ENCODE data around the gene ARID3C. TPM values are rescaled to one million over a fixed set of nuclear protein-coding genes. Genes with fewer than 3 reads are reported as not detected.

The ARID3C gene
- total RNA-seq, 2 experiments from 2014 or later, result 0.38 to 1.9 TPM

DNA sequence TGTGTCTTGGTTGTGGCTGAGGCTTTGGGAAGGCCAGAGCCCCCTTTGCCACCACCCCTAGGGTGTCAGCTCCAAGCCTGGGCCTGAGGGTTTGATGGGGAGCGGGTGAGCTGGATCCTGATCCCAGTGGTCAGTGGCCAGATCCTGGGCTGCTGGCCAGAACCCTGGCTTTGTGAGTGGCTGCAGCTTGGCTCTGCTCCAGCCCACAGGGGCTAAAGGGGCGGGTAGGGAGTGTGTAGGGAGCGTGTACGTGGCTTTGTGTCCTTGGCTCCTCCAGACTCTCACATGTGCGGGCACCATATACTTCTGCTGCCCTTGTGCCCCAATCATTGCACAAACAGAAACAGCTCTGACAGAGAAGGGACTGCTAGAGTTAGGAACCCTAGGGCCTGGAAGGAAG lies 21.9 kb upstream of the ARID3C start:
- ChIA-PET POLR2A (interaction anchor here (0.7 to 1.1 kb wide), 2 partner anchors 13 to 200 kb away, joined by 3 read pairs; partner anchors contain the start of gene SIGMAR1), CTCF (ENCODE audit: unreplicated experiment) (no interaction called here)
- no peak overlapping the region for H3K4me2 ChIP-seq (ENCODE audit: low read length)
- BruUV-seq (replicated peaks), result no TSS peak
- H3K4me3 ChIP-seq (ENCODE audit: low read depth, low read length, poor library complexity, severe bottlenecking), result no peak overlapping the region
- peaks cover 23% of the 10 kb centered on the region for H3K36me3 ChIP-seq (ENCODE audit: insufficient read depth, low read length)
- H3K4me1 ChIP-seq (ENCODE audit: insufficient read depth, low read length, poor library complexity, severe bottlenecking), result peaks cover 19% of the 10 kb centered on the region
- H3K27ac ChIP-seq (ENCODE audit: low read depth, low read length, poor library complexity, severe bottlenecking), result no peak overlapping the region
- no peaks in the 10 kb centered on the region for H3K9me2 ChIP-seq (ENCODE audit: insufficient read depth, low read length)
- H3K9me3 ChIP-seq (ENCODE audit: low read length), result no peaks in the 10 kb centered on the region
- intact Hi-C loops (cut with micrococcal nuclease; ENCODE audit: unreplicated experiment), result no loop called here
- no peak for DNase-seq (ENCODE audit: low spot score)
- TF ChIP-seq, protein P1, sequence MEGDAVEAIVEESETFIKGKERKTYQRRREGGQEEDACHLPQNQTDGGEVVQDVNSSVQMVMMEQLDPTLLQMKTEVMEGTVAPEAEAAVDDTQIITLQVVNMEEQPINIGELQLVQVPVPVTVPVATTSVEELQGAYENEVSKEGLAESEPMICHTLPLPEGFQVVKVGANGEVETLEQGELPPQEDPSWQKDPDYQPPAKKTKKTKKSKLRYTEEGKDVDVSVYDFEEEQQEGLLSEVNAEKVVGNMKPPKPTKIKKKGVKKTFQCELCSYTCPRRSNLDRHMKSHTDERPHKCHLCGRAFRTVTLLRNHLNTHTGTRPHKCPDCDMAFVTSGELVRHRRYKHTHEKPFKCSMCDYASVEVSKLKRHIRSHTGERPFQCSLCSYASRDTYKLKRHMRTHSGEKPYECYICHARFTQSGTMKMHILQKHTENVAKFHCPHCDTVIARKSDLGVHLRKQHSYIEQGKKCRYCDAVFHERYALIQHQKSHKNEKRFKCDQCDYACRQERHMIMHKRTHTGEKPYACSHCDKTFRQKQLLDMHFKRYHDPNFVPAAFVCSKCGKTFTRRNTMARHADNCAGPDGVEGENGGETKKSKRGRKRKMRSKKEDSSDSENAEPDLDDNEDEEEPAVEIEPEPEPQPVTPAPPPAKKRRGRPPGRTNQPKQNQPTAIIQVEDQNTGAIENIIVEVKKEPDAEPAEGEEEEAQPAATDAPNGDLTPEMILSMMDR (conservative IDR thresholded peaks at IDR 0.05; ENCODE audit: low read length), result no peak
- TF ChIP-seq EZH2phosphoT487 (IDR thresholded peaks at IDR 0.05; ENCODE audit: borderline replicate concordance, low read depth, low read length), result no peak
- no peak overlapping the region for H2AFZ ChIP-seq (ENCODE audit: low read length)
- H4K20me1 ChIP-seq (ENCODE audit: insufficient read depth, low read length), result no peaks in the 10 kb centered on the region
- H3K79me2 ChIP-seq (ENCODE audit: insufficient read depth, low read depth, low read length), result peaks cover 11% of the 10 kb centered on the region; the same call in 1 of the 2 replicates

DNA sequence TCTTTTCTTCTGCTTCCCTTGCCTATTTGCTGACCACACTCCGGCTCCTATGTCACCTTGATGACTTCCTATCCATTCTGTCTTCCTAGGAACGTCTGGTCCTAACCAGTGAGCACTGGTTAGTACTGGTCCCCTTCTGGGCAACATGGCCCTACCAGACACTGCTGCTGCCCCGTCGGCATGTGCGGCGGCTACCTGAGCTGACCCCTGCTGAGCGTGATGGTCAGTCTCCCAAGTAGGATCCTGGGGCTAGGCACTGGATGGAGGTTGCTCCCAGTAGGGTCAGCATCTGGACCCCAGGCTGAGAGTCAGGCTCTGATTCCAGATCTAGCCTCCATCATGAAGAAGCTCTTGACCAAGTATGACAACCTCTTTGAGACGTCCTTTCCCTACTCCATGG lies 19.8 kb upstream of the ARID3C start:
- Histone ChIP-seq H3K9me2 (ENCODE audit: insufficient read depth, low read length) (no peaks in the 10 kb centered on the region), H3K4me3 (ENCODE audit: low read depth, low read length, poor library complexity, severe bottlenecking) (no peak overlapping the region), H3K9me3 (ENCODE audit: low read length) (no peaks in the 10 kb centered on the region), H3K79me2 (ENCODE audit: insufficient read depth, low read depth, low read length) (peaks cover 11% of the 10 kb centered on the region; the same call in 1 of the 2 replicates), H4K20me1 (ENCODE audit: insufficient read depth, low read length) (no peaks in the 10 kb centered on the region), H3K4me1 (ENCODE audit: insufficient read depth, low read length, poor library complexity, severe bottlenecking) (peaks cover 26% of the 10 kb centered on the region), H2AFZ (ENCODE audit: low read length) (no peak overlapping the region), H3K36me3 (ENCODE audit: insufficient read depth, low read length) (peaks cover 23% of the 10 kb centered on the region), H3K27ac (ENCODE audit: low read depth, low read length, poor library complexity, severe bottlenecking) (no peak overlapping the region), H3K4me2 (ENCODE audit: low read length) (peak overlapping the region; percentile 84; the same call in 1 of the 2 replicates)
- ChIA-PET CTCF (ENCODE audit: unreplicated experiment) (interaction anchor here (3.5 kb wide), 1 partner anchor 12 kb away, joined by 35 read pairs; the partner anchor contains the start of gene SIGMAR1), POLR2A (interaction anchor here (5.2 kb wide), 1 partner anchor 12 kb away, joined by 66 read pairs; the partner anchor contains the start of gene SIGMAR1)
- TF ChIP-seq EZH2phosphoT487 (IDR thresholded peaks at IDR 0.05; ENCODE audit: borderline replicate concordance, low read depth, low read length), result no peak
- TF ChIP-seq, protein P1 (conservative IDR thresholded peaks at IDR 0.05; ENCODE audit: low read length), result no peak
- no TSS peak for BruUV-seq (replicated peaks)
- no peak for DNase-seq (ENCODE audit: low spot score)
- intact Hi-C loops (cut with micrococcal nuclease; ENCODE audit: unreplicated experiment), result no loop called here

DNA sequence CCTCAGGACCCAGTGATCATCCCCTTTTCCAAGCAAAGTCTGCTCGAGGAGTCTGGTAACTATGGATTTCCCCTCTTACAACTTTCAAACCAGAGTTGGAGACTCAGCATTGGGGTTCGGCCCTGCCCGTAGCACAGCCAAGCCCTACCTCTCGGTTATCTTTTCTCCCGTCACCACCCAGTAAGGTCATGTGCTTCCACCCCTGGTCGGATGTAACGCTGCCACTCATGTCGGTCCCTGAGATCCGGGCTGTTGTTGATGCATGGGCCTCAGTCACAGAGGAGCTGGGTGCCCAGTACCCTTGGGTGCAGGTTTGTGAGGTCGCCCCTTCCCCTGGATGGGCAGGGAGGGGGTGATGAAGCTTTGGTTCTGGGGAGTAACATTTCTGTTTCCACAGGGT lies 18.8 kb upstream of the ARID3C start:
- intact Hi-C loops (cut with micrococcal nuclease; ENCODE audit: unreplicated experiment), result no loop called here
- POLR2A ChIA-PET, result interaction anchor here (0.6 to 5.2 kb wide), 3 partner anchors 11 to 675 kb away, joined by 3 to 66 read pairs (median 3); partner anchors contain the start of gene SIGMAR1
- BruUV-seq (replicated peaks), result no TSS peak

More for the DNA sequence above, 18.8 kb upstream of the ARID3C start:
- no peaks in the 10 kb centered on the region for H3K9me2 ChIP-seq (ENCODE audit: insufficient read depth, low read length)
- H3K79me2 ChIP-seq (ENCODE audit: insufficient read depth, low read depth, low read length), result peaks cover 11% of the 10 kb centered on the region; the same call in 1 of the 2 replicates
- CTCF ChIA-PET (ENCODE audit: unreplicated experiment), result interaction anchor here (1.7 to 3.5 kb wide), 2 partner anchors 11 to 14 kb away, joined by 6 to 35 read pairs; partner anchors contain the start of gene SIGMAR1
- no peak overlapping the region for H2AFZ ChIP-seq (ENCODE audit: low read length)
- TF ChIP-seq EZH2phosphoT487 (IDR thresholded peaks at IDR 0.05; ENCODE audit: borderline replicate concordance, low read depth, low read length), result no peak
- TF ChIP-seq, protein P1 (conservative IDR thresholded peaks at IDR 0.05; ENCODE audit: low read length), result no peak
- H4K20me1 ChIP-seq (ENCODE audit: insufficient read depth, low read length), result no peaks in the 10 kb centered on the region
- H3K27ac ChIP-seq (ENCODE audit: low read depth, low read length, poor library complexity, severe bottlenecking), result no peak overlapping the region
- H3K4me2 ChIP-seq (ENCODE audit: low read length), result peak overlapping the region; percentile 84
- H3K9me3 ChIP-seq (ENCODE audit: low read length), result no peaks in the 10 kb centered on the region
- peaks cover 23% of the 10 kb centered on the region for H3K36me3 ChIP-seq (ENCODE audit: insufficient read depth, low read length)
- H3K4me3 ChIP-seq (ENCODE audit: low read depth, low read length, poor library complexity, severe bottlenecking), result peak overlapping the region; percentile 80
- H3K4me1 ChIP-seq (ENCODE audit: insufficient read depth, low read length, poor library complexity, severe bottlenecking), result peaks cover 26% of the 10 kb centered on the region
- no peak for DNase-seq (ENCODE audit: low spot score)

Data from OCI-LY7 (cell line).